Activated naive CD8-positive, alpha-beta T cell treated with anti-CD3 and anti-CD28 coated beads for 36 hours (primary cell): ENCODE data around the gene MYO1F. TPM values are rescaled to one million over a fixed set of nuclear protein-coding genes. Genes with fewer than 3 reads are reported as not detected.
"Not testable (repeated sequence)": the region's sequence is repeated elsewhere in the genome, so short reads cannot be mapped to it uniquely, and the experiment has no call there.

Experiments
- DNase-seq: peaks from one replicate; pipeline ENCODE4 v3.0.0; 2021
- H3K27ac Mint-ChIP-seq: one replicate; pipeline ENCODE4 v1.8.0; 2022; ENCODE audit warnings: mild to moderate bottlenecking, moderate library complexity, mixed read lengths
- H3K27me3 Mint-ChIP-seq: one replicate; pipeline ENCODE4 v1.8.0; 2022; ENCODE audit warnings: mild to moderate bottlenecking, mixed read lengths
- H3K36me3 Mint-ChIP-seq: one replicate; pipeline ENCODE4 v1.8.0; 2021; ENCODE audit warnings: mild to moderate bottlenecking, mixed read lengths
- H3K4me1 Mint-ChIP-seq: one replicate; pipeline ENCODE4 v1.8.0; 2021; ENCODE audit warnings: mixed read lengths
- H3K4me3 Mint-ChIP-seq: one replicate; pipeline ENCODE4 v1.8.0; 2022; ENCODE audit warnings: mild to moderate bottlenecking, moderate library complexity, mixed read lengths
- H3K9me3 Mint-ChIP-seq: one replicate; pipeline ENCODE4 v1.8.0; 2022; ENCODE audit warnings: mixed read lengths
- total RNA-seq, 2 experiments: library from RNA; stranded (reverse); gene quantifications; one replicate each; pipeline ENCODE4 v1.2.3, GENCODE V29; 2021

Gene MYO1F
- total RNA-seq, 2 experiments from 2014 or later = 4.5 to 4.8 TPM

DNA sequence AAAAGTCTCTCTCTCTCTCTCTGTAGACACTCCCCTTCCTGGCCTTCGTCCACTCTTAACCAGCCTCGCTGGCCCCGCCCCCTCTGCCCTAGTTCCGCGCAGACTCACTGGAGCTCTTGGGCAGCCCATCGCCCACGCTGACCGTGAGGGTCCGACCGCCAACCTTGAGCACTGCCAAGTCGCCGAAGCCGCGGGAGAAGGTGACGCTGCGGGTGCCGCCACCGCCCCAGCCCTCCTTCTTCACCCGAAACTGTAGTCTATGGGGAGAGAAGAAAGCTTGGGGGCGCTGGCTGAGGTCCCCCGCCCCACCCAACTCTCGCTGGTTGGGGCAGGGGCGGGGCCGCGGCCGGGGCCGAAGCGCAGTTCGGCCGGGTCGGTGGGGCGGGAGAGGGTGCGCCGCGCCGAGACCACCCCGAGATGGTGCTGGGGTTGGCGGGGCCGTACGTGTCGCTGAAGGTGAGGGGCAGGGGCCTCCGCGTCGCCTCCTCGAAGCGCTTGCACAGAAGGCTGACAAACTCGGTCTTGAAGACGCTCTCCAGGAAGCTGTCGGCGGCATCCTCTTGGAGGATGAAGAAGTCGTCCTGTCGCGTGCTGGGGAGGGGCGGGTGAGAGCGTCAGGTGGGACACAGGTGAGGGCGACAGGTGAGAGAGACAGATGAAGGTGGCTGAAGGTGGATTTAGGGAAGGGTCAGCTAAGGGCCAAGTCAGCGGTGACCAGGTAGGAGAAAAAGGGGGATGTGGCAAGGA, 50.7 kb downstream of the MYO1F start:
- no peaks in the 10 kb centered on the region for H3K27me3 Mint-ChIP-seq
- H3K4me3 Mint-ChIP-seq = peak overlapping the region; percentile 27
- H3K27ac Mint-ChIP-seq = no peak overlapping the region
- no peaks in the 10 kb centered on the region for H3K9me3 Mint-ChIP-seq
- H3K4me1 Mint-ChIP-seq = peaks cover 7% of the 10 kb centered on the region
- H3K36me3 Mint-ChIP-seq = peaks cover 12% of the 10 kb centered on the region
- peak; percentile 27 for DNase-seq

DNA sequence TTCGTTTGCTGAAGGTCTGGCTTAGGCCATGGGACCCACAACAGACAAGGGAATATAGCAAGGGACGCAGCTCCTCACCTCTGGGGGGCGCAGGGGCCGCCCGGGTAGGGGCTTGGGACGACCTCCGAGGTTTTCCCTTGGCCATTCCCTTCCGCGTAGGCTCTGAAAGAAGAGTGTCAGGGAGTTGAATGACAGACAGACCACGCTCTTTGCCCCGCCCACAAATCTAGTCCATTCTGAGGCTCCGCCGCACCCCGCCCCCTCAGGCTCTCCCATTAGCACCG, 51.9 kb downstream of the MYO1F start:
- Mint-ChIP-seq H3K4me1 (peaks cover 7% of the 10 kb centered on the region), H3K27ac (no peak overlapping the region)
- no peak for DNase-seq

DNA sequence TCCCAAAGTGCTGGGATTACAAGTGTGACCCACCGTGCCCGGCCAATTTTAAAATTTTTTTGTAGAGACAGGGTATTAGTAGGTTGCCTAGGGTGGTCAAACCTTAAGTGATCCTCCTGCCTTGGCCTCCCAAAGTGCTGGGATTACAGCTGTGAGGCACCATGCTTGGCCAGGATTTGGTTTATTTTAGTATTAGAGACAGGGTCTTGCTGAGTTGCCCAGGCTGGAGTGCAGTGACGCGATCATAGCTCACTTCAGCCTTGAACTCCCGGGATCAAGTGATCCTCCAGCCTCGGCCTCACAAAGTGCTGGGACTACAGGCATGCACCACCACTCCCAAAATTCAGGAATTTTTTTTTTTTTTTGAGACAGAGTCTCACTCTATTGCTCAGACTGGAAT, 57.9 kb downstream of the MYO1F start:
- no peaks in the 10 kb centered on the region for H3K27me3 Mint-ChIP-seq
- no peak overlapping the region for H3K27ac Mint-ChIP-seq
- H3K36me3 Mint-ChIP-seq = no peaks in the 10 kb centered on the region
- no peaks in the 10 kb centered on the region for H3K9me3 Mint-ChIP-seq
- DNase-seq = no peak
- peaks cover 21% of the 10 kb centered on the region for H3K4me1 Mint-ChIP-seq
- no peak overlapping the region for H3K4me3 Mint-ChIP-seq

More for the DNA sequence above, 51.9 kb downstream of the MYO1F start:
- H3K4me3 Mint-ChIP-seq = no peak overlapping the region
- no peaks in the 10 kb centered on the region for H3K27me3 Mint-ChIP-seq
- H3K36me3 Mint-ChIP-seq = peaks cover 12% of the 10 kb centered on the region
- no peaks in the 10 kb centered on the region for H3K9me3 Mint-ChIP-seq

DNA sequence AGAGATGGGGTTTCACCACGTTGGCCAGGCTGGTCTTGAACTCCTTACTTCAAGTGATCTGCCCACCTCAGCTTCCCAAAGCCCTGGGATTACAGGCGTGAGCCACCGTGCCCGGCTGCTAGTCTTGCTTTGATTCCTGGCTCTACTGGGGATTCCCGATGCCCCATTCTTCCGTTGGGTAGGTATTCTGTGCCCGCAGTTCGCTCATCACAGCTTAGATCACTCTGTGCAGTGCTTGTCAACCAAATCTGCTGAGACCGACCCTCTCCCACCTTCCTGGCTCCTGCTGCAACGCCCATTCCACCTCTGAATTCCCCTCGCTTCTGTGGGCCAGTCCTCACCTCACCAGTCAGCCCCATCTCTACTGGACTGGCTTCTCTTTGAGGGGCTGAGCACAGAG, 58.7 kb downstream of the MYO1F start:
- Mint-ChIP-seq H3K9me3 (no peaks in the 10 kb centered on the region), H3K4me1 (peaks cover 23% of the 10 kb centered on the region), H3K27ac (peak overlapping the region; percentile 93), H3K27me3 (no peaks in the 10 kb centered on the region), H3K36me3 (no peaks in the 10 kb centered on the region), H3K4me3 (no peak overlapping the region)
- DNase-seq = no peak

DNA sequence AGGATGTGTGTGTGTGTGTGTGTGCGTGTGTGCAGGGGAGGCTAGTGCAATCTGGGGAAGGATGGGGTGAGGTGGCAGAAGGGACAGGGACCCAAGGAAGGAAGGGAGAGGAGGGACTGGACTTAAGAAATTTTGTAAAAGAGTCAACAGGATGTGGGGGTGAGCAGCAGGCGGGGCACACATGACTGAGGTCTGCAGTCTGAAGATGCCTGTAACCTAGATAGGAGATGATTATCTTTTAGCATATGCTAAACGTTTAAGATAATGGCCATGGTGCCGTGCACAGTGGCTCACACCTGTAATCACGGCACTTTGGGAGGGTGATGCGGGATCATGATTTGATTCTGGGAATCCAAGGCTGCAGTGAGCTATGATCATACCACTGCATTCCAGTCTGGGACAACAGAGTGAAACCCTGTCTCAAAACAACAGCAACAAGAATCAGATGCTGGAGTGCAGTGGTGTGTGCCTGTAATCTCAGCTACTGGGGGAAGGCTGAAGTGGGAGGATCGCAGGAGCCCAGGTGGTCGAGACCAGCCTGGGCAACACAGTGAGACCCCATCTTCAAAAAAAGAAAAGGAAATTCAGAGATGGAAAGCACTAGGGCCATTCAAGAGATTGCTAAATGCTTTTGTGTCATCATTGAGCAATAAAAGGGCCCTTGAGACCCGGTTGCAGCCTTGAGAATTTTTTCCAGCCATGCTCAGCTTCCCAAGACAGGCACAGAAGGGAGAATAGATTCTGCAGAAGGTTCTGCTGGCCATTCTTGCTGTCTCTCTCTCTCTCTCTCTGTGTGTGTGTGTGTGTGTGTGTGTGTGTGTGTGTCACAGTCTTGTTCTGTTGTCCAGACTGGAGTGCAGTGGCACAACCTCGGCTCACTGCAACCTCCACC, 59.4 kb downstream of the MYO1F start:
- Mint-ChIP-seq H3K4me1 (peaks cover 28% of the 10 kb centered on the region), H3K27ac (peak overlapping the region; percentile 93), H3K4me3 (no peak overlapping the region), H3K27me3 (no peaks in the 10 kb centered on the region), H3K9me3 (no peaks in the 10 kb centered on the region), H3K36me3 (peaks cover 2% of the 10 kb centered on the region)
- peak; percentile 22 for DNase-seq

DNA sequence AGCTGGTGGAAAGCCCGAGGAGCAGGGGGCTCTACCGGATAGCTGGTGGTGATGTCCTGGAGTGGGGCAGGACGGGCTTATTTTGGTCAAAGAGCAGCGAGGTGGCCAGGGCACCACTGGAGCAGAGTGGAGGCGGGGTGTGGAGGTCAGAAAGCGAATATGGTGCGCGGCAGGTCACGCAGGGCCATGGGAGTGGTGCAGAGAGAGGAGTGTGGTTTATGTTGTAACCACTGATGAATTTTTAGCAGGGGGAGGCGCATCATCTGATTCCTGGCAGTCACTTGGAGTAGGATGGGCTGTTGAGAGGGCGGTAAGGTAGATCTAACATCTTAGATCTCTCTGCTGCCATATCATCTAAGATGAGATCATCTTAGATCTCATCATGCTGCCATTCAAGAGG, 61.9 kb downstream of the MYO1F start:
- Mint-ChIP-seq H3K4me1 (peaks cover 35% of the 10 kb centered on the region), H3K4me3 (peak overlapping the region; percentile 93), H3K9me3 (no peaks in the 10 kb centered on the region)

DNA sequence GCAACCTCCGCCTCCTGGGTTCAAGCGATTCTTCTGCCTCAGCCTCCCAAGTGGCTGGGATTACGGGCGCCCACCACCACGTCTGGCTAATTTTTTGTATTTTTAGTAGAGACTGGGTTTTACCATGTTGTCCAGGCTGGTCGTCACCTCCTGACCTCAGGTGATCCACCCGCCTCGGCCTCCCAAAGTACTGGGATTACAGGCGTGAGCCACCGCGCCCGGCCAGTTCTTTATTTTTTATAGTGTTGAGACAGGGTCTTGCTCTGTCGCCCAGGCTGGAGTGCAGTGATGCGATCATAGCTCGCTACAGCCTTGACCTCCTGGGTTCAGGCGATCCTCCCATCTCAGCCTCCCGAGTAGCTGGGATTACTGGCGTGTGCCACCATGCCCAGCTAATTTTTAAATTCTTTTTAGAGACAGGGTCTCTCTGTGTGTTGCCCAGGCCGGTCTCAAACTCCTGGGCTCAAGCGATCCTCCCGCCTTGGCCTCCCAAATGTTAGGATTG, 62.7 kb downstream of the MYO1F start:
- Mint-ChIP-seq H3K27ac (peak overlapping the region; percentile 99), H3K4me1 (peaks cover 35% of the 10 kb centered on the region), H3K4me3 (peak overlapping the region; percentile 93)
- not testable (repeated sequence) for H3K9me3 Mint-ChIP-seq, H3K27me3 Mint-ChIP-seq, H3K36me3 Mint-ChIP-seq, DNase-seq

More for the DNA sequence above, 61.9 kb downstream of the MYO1F start:
- DNase-seq = peak; percentile 55
- H3K27me3 Mint-ChIP-seq = no peaks in the 10 kb centered on the region
- H3K36me3 Mint-ChIP-seq = peaks cover 7% of the 10 kb centered on the region
- peak overlapping the region; percentile 99 for H3K27ac Mint-ChIP-seq

DNA sequence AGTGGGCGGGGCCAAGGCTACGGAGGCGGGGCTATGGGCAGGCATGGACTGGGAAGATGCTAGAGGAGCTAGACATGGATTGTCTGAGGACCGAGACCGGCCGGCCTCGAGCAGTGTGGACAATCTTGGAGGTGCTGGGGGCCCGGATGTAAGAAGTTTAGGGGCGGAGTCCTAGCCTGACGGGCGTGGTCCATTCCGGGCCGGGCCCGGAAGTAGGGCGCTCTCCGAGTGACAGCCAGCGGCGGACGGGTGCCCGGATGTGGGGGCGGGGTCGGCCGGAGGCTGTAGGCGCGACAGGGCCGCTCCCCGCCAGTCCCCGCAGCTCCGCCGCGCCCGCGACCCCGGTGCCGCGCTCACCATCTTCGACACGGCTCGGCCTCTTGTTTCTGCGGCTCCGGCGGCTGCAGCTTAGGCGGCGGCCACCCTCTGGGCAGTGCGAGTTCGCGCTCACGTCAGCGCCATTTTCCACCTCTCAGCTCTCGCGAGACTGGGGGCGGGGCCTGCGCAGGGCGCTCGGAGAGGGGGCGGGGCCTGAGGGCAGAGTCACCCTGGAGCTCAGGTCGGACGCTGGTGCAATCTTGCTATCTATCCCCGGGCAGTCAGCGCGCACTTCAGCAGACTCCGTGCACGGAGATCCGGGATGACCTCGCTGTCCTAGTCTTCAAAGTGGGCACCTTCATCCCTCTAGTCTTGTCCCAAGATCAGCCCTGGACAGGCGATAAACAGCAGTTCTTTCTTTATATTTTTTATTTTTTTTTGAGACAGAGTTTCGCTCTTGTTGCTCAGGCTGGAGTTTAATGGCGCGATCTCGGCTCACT, 63.3 kb downstream of the MYO1F start, which contains the start of gene ZNF414:
Gene ZNF414 (minus strand): TSS at position 481 of the 818 bp plus-strand sequence. CDS start 121 bp downstream, at position 360.
- Mint-ChIP-seq H3K4me3 (peak within 1 kb of the TSS; percentile 93), H3K27ac (peak within 1 kb of the TSS; percentile 99)

DNA sequence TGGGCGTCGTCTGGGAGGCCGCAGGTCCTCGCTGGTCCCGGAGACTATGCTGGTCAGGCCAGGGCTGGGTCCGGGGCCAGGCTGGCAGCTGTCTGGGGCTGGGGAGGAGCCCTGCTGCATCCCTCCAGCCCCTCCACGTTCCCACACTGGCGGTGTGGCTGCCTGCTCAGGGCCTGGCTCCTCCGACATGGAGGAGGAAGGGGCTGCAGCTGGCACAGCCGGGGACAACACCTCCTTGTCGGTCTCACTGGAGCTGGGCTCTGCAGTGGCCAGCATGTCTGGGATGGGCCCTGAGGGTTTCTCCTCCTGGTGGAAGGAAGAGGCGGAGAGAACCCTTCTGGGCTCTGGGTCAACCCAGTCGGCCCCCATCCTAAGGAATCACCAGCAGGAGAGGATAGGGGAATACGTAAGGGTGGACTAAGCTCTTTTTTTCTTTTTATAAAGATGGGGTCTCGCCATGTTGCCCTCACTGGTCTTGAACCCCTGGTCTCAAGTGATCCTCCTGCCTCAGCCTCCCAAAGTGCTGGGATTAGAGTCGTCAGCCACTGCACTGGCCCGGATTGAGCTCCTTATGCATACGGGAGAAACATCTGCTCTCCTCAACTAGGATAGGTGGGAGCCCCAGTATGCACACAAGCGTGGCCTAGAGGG, 64.1 kb downstream of the MYO1F start:
- Mint-ChIP-seq H3K27me3 (no peaks in the 10 kb centered on the region), H3K4me3 (peak overlapping the region; percentile 93), H3K36me3 (peaks cover 7% of the 10 kb centered on the region), H3K27ac (peak overlapping the region; percentile 99), H3K4me1 (peaks cover 32% of the 10 kb centered on the region), H3K9me3 (no peaks in the 10 kb centered on the region)
- DNase-seq = no peak

More for the DNA sequence above, 63.3 kb downstream of the MYO1F start, which contains the start of gene ZNF414:
- no peaks in the 10 kb centered on the region for H3K27me3 Mint-ChIP-seq
- peak; percentile 97 for DNase-seq
- peaks cover 7% of the 10 kb centered on the region for H3K36me3 Mint-ChIP-seq
- peaks cover 35% of the 10 kb centered on the region for H3K4me1 Mint-ChIP-seq
- no peaks in the 10 kb centered on the region for H3K9me3 Mint-ChIP-seq

DNA sequence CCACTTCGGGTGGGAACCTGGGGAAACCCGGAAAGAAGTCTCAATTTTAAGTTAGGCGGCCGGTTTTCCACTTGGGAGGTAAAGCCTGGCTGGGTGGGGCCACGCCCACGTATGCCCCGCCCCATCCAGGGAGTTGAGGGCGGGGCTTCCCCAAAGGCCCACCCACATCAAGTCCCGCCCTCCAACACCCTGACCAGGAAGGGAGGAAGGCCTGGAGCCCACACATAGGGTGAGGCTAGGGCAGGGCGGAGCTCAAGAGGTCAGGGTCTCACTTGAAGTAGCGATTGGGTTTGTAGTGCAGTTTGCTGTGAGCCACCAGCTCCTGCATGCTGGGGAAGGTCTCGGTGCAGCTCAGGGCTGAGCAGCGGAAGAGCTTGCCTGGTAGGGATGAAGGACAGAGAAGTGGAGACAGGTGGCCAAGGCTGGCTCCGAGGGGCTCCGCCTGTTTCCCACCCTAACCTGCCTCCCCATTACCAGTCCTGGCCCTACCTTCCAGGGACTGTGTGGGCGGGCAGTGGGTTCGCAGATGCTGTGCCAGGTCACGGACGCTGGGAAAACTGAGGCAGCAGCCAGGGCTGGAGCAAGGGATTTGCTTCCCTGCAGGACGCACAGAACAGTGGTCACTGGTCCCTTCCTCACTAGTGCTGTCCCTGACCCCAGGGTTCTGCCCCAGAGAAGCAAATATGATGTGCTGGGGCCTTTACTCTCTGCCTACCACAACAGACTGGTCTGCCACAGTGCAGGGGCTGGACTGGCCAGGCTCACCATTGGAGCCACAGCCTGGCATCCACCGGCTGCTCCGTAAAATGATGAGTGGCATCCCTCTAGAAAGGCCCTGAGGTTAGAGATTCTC, 64.9 kb downstream of the MYO1F start:
- H3K36me3 Mint-ChIP-seq = peaks cover 7% of the 10 kb centered on the region
- no peaks in the 10 kb centered on the region for H3K27me3 Mint-ChIP-seq
- peak overlapping the region; percentile 61 for H3K4me3 Mint-ChIP-seq
- peaks cover 26% of the 10 kb centered on the region for H3K4me1 Mint-ChIP-seq
- H3K27ac Mint-ChIP-seq = peak overlapping the region; percentile 80
- no peaks in the 10 kb centered on the region for H3K9me3 Mint-ChIP-seq
- DNase-seq = peak; percentile 40

DNA sequence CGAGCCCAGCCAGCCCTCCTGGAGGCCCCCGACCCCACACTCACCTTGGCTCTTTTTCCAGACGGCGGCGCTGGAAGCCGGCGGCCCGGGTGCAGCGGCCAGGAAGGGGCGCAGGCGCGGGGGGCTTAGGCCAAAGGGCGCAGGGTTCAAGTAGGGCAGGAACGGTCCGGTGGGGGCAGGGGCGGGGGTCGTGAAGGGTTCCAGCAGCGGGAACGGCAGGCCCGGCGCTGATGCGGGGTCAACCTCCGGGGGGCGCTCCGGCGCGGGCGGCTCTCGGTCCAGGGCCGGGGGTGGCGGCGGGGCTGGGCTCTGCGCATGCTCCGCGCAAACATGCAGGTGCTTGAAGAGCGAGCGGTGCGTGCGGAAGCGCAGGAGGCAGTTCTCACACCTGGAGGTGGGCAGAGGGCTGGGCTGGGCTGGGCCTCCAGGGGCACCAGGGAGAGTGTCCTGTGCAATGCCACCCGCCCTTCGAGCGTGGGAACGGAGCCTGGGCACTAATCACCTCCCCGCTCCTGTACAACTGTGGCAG, 65.6 kb downstream of the MYO1F start:
- no peak overlapping the region for H3K27ac Mint-ChIP-seq
- no peaks in the 10 kb centered on the region for H3K27me3 Mint-ChIP-seq
- no peaks in the 10 kb centered on the region for H3K9me3 Mint-ChIP-seq
- H3K4me3 Mint-ChIP-seq = no peak overlapping the region
- peaks cover 7% of the 10 kb centered on the region for H3K36me3 Mint-ChIP-seq
- H3K4me1 Mint-ChIP-seq = peaks cover 25% of the 10 kb centered on the region
- no peak for DNase-seq

DNA sequence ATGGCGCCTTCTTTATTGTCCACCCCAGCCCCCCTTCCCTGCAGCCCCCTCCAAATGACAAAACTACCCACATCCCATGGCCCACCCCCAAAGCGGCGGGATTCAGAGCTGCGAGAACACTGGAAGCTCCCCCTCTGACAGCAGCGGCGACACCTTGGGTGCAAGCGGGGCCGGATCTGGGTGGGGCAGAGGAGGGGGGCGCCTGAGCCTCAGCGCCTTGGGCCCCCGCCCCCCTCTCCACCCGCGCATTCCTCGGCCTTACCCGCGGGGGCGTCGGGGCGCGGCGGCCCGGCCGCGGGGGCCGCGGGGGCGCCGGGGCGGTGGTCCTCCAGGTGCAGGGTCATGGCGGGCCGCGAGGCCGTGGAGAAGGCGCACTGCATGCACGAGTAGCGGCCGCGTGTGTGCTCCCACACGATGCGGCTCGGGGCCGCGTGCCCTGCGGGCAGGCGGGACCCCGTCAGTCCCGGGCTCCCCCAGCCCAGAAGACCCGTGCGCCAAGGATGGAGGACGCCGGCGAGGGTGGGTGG, 66.6 kb downstream of the MYO1F start:
- no peak overlapping the region for H3K27ac Mint-ChIP-seq
- no peak for DNase-seq
- H3K36me3 Mint-ChIP-seq = peaks cover 7% of the 10 kb centered on the region
- H3K4me1 Mint-ChIP-seq = peaks cover 27% of the 10 kb centered on the region
- H3K27me3 Mint-ChIP-seq = no peaks in the 10 kb centered on the region
- H3K4me3 Mint-ChIP-seq = no peak overlapping the region
- no peaks in the 10 kb centered on the region for H3K9me3 Mint-ChIP-seq

DNA sequence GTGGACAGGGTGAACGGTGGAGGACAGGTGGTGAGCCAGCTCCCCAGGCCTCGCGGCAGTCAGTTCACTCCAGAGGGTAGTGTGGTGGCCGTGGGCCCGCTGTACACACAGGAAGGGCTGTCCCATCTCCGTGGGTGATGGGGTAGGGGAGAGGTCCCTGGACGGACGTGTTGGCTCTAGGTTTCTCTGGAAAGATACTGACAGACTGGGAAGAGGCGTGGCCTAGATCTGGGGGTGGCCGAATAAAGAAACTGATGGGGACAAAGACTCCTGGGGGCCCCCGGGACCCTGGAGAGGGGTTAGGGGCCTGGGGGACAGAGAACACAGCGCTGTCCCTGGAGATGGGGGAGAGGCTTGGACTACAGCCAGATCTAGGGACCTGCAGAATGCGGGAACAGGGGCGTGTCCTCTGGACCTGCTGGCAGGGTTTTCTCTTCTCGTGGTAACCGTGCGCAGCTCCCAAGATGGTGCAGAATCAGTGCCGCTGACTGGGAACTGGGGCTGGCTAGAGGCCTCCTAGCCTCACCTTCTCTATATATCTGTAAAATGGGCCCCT, 70.8 kb downstream of the MYO1F start:
- Mint-ChIP-seq H3K27ac (peak overlapping the region; percentile 23), H3K9me3 (no peaks in the 10 kb centered on the region), H3K4me1 (peaks cover 9% of the 10 kb centered on the region), H3K4me3 (peak overlapping the region; percentile 86), H3K27me3 (no peaks in the 10 kb centered on the region), H3K36me3 (no peaks in the 10 kb centered on the region)
- DNase-seq = no peak
